Measurements from ENCODE around the gene XRCC4. TPM values are rescaled to one million over a fixed set of nuclear protein-coding genes. Genes with fewer than 3 reads are reported as not detected.

XRCC4 gene
- total and polyA plus RNA-seq, 2 of the 13 experiments (the other 11 are each of a cell fraction or from before 2014, with no cell fraction given), result 2.8 to 12.6 TPM

DNA sequence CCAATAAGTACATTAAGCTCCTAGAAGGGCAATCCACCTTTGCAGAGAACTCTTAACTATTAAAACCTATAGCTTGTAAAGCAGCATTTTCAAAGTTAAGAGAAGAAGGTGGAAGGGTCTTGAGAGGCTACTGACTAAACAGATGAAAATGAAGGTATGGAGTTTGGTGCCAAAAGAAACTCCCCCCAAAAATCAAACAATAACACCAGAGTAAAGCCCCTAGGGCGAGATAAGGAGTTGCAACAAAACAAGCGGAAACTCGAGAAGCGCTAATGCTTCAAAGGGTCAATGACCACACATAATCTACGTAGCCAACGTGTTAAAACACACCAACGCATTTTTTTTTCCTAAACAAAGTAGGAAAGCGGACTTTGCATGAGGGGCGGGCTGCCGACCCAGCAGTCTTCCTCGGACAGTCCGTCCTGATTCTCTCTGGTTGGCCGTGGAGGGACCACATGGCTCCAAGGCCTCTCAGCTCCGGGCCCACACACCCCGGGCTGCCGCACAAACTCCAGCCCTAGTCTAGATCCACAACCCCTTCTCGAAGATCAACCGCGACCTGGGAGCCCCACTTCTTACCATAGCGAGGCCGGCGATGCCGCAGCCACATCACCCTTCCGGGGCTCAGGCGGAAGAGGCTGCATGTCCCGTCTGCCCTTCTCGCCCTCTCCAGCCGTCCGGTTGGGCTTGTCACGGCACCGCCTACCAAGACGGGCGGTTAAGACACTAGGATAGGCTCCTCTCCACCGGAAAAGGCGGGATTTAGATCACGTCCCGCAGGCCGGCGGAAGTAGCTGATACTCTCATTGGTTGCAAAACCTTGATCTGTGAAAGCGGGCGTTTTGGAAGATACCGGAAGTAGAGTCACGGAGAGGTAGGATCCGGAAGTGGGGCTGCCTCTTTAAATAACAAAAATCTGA, at the start of gene XRCC4, which contains the start of gene TMEM167A (continued):
- TF ChIP-seq ZHX2 (IDR thresholded peaks at IDR 0.05; ENCODE audit: low read depth) (0 out of 2 replicates have a peak, but pooled peaks have one; percentile 32), ZHX2 (CRISPR knock-in tag; IDR thresholded peaks at IDR 0.05; ENCODE audit: borderline replicate concordance) (no peak), SNAPC2 (CRISPR knock-in tag; IDR thresholded peaks at IDR 0.05) (0 out of 2 replicates have a peak, but pooled peaks have one; percentile 51), JUN (CRISPR knock-in tag; IDR thresholded peaks at IDR 0.05) (no peak), HIVEP1 (CRISPR knock-in tag; IDR thresholded peaks at IDR 0.05) (peak; percentile 75), ZNF292 (CRISPR knock-in tag; IDR thresholded peaks at IDR 0.05; ENCODE audit: borderline replicate concordance, low read depth) (peak; percentile 37; the same call in 1 of the 2 replicates), MYC (CRISPR knock-in tag; IDR thresholded peaks at IDR 0.05; ENCODE audit: borderline replicate concordance) (peak; percentile 73), ZNF333 (CRISPR knock-in tag; IDR thresholded peaks at IDR 0.05; ENCODE audit: borderline replicate concordance) (0 out of 2 replicates have a peak, but pooled peaks have one; percentile 43), ZNF629 (CRISPR knock-in tag; conservative IDR thresholded peaks at IDR 0.05) (0 out of 2 replicates have a peak, but pooled peaks have one; percentile 18), CREB1 (IDR thresholded peaks at IDR 0.05) (peak; percentile 85), CREB1 (CRISPR knock-in tag; IDR thresholded peaks at IDR 0.05) (peak; percentile 93)
- TF ChIP-seq, protein P1, sequence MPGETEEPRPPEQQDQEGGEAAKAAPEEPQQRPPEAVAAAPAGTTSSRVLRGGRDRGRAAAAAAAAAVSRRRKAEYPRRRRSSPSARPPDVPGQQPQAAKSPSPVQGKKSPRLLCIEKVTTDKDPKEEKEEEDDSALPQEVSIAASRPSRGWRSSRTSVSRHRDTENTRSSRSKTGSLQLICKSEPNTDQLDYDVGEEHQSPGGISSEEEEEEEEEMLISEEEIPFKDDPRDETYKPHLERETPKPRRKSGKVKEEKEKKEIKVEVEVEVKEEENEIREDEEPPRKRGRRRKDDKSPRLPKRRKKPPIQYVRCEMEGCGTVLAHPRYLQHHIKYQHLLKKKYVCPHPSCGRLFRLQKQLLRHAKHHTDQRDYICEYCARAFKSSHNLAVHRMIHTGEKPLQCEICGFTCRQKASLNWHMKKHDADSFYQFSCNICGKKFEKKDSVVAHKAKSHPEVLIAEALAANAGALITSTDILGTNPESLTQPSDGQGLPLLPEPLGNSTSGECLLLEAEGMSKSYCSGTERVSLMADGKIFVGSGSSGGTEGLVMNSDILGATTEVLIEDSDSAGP (CRISPR knock-in tag; IDR thresholded peaks at IDR 0.05; ENCODE audit: borderline replicate concordance), result peak; percentile 93; the same call in 1 of the 2 replicates
- TF ChIP-seq, protein P2, sequence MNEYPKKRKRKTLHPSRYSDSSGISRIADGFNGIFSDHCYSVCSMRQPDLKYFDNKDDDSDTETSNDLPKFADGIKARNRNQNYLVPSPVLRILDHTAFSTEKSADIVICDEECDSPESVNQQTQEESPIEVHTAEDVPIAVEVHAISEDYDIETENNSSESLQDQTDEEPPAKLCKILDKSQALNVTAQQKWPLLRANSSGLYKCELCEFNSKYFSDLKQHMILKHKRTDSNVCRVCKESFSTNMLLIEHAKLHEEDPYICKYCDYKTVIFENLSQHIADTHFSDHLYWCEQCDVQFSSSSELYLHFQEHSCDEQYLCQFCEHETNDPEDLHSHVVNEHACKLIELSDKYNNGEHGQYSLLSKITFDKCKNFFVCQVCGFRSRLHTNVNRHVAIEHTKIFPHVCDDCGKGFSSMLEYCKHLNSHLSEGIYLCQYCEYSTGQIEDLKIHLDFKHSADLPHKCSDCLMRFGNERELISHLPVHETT (CRISPR knock-in tag; conservative IDR thresholded peaks at IDR 0.05), result 0 out of 2 replicates have a peak, but pooled peaks have one; percentile 57
